ENCODE results near the gene ZNF324.
"Not testable (repeated sequence)": the region's sequence is repeated elsewhere in the genome, so short reads cannot be mapped to it uniquely, and the experiment has no call there.

Gene ZNF324

DNA sequence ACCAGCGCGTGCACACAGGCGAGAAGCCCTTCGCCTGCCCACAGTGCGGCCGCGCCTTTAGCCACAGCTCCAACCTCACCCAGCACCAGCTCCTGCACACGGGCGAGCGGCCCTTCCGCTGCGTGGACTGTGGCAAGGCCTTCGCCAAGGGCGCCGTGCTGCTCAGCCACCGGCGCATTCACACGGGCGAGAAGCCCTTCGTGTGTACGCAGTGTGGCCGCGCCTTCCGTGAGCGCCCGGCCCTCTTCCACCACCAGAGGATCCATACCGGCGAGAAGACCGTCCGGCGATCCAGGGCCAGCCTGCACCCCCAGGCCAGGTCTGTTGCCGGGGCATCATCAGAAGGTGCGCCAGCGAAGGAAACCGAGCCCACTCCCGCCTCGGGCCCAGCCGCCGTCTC lies 4.9 kb downstream of the ZNF324 start:
- no peak for DNase-seq (ENCODE audit: low read depth)

DNA sequence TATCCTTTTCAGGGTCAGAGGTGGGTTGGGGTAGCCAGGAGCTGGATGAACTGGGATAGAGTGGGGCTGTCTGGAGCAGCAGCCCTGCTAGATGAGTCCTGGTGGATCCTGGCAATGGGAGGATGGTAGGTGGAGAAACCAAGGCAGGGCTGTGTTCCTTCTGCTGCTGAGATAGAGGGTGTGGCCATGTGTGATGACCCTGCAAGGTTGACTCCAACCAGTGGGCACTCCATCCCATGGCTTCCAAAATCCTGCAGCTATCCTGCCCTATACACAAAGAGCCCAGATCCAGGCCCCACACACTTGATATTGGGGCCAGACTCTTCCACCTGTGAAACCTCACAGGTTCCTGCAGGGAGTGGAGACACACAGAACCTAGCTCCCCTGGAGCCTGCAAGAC lies 6.9 kb downstream of the ZNF324 start:
- DNase-seq (ENCODE audit: low read depth), result no peak

DNA sequence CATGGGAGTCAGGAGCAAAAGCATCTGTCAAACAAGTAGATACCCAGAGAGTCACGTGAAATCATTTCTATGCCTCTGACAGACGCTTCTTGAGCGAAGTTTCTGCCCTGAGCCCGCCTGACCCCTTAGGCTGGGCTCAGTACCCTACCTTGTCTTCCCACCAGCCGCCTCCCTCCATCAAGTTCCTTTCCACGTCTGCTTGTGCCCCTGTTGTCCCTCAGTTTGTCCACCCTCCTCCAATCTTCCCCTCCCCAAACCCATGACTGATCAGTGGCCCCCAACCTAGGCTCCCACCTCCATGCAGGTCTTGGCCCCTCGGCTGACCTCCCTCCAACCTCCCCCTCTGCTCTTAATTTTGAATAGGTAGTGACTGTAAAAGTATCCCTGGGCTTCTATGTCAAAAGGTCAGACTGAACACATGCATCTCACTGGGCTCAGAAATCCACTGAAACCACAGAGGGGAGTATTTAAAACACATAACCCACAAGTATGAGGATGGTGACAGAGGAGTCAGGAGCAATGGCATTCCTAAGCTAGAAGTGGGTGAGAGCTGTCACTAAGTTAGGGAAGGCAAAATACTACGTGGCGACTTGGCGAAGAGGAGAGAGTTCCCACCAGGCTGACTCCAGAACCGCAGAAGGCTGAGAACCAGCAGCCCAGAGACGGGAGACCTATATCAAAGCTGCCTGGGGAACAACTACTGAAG lies 7.6 kb downstream of the ZNF324 start:
- DNase-seq (ENCODE audit: low read depth), result no peak

DNA sequence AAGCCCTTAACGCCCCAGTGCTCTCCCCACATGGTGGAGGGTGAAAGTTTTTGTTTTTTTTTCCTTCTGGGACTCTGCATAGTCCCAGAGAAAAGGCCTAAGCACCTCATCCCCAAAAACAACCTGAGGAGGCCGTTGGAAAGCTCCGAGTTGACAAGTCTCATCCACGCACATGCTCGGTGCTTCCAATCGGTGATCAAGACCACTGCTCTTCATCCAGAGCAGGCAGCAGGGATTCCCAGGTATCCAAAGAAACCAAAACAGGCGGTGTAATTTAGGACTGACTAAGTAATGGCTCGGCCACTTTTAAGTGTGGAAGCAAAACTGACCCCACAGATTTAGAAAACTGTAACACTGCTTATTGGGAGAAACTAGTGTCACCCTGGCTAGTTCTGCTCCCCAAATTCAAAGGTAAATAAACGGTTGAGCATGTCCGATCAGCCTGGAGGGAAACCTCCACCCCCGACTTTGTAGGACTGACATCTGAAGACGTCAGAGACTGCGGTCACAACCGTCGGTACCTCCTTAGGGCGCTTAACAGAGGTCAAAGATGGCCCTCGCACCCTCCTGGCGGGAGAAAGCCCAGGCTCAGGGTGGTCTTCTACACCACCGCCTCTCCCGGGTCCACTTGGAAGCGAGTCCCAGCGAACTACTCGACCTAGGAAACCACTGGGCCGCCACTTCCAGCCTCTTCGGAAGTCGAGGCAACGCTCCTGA lies 8.3 kb downstream of the ZNF324 start:
- DNase-seq (ENCODE audit: low read depth), result no peak

DNA sequence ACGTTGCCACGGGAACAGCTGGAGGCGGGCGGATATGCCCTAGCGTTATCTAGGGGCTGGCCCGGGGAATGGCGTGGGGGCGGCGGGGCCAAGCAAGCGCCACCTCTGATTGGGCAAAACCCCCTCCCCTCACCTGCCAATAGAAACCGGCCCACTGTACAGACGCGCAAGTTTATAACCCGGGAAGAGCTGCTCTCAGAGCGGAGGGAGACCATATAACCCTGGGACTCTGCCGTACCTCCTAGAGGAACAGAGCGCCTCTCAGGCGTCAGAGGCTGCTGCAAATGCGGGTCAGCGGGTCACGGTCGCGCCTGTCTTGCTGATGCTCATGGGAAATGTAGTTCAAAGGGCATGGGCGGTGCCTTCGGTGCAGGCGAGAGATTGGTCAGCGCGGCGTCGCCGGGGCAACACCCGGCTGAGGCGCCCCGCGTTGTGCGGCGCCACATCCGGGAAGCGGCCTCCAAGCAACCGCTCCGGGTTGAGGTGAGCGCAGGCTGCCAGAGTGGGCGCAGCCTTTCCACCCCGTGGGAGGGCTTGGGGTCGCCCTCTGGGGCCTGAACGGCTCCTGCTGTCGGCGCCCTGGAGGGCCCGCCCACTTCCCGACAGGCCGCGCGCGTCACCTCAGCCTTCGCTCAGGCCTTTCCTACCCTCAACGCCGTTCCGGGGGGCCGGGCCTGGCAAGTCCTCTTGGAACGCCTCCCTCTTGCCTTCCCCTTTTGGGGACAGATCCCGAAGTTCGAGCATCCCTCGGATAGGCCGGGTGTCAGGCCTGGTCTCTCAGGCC lies 9.0 kb downstream of the ZNF324 start, which contains the start of gene ZNF446:
Gene ZNF446 (plus strand): TSS at position 639 of the 784 bp plus-strand sequence. CDS start 867 bp downstream, outside the sequence.
- DNase-seq (ENCODE audit: low read depth), result peak; percentile 92

DNA sequence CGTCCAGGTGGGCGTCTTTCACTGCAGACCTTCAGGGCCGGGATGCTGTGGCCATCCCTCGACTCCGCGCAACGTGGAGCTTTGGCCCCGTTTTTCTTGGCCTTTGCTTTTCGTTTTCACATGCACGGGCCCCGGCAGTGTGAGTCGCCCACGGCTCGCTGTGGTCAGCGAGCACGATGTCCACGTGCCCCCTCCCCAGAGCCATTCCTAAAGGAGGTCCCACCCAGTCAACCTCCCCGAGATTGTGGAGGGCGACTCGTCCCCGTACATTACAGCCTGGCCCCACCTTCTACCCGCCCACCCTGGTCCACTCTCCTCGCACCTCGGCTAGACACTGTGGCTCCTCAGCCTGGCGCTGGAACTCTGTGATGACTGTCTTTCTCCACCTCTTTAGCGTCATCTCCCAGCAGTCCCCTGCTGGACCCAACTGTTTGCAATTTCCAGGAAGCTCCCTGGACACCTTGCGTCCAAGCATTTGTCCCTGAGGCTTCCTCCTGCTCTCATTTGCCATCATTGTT lies 9.7 kb downstream of the ZNF324 start:
- DNase-seq (ENCODE audit: low read depth), result no peak

DNA sequence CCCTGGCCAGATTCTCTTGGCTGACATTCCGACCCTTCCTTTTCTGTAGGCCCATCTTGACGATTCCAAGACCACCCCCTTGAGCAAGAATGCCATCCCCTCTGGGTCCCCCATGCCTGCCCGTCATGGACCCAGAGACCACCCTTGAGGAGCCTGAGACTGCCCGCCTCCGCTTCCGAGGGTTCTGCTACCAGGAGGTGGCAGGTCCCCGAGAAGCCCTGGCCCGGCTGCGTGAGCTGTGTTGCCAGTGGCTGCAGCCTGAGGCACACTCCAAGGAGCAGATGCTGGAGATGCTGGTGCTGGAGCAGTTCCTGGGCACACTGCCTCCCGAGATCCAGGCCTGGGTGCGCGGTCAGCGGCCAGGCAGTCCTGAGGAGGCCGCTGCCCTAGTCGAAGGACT lies 10.2 kb downstream of the ZNF324 start:
- DNase-seq (ENCODE audit: low read depth), result no peak

DNA sequence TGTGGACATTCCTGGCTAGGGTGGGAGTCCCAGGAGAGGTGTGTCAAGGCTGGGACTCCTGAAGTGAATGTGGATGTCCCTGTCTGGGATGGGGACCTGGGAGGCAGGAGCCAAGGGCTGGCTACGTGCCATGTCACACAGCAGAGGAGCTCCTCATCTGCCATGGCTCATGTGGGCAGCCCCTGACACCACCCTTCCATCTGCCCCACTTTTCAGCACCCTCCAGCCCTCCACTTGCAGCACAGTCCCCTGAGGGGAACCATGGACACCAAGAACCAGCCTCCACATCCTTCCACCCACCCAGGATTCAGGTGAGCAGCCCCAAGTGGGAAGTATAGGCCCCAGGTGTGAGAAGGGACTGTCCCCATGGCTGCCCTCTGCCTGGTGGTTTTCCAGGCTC lies 11.0 kb downstream of the ZNF324 start:
- no peak for DNase-seq (ENCODE audit: low read depth)

DNA sequence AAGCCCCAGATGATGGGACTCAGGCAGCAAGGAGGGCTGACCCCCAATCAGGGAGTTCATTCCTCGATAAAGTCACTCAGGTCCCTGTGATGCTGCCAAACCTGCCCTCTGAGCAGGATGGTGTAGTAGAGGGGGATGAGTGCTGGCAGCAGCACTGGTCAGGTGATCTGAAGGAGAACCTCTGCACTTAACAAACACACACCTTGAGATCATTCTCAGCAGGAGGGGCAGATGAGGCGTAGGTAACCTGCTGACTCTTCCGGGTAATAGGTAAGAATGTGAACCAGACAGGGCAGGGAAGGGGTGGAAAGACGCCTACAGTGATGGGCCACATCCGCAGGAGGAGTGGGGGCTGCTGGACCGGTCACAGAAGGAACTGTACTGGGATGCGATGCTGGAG lies 12.4 kb downstream of the ZNF324 start:
- DNase-seq (ENCODE audit: low read depth), result no peak

DNA sequence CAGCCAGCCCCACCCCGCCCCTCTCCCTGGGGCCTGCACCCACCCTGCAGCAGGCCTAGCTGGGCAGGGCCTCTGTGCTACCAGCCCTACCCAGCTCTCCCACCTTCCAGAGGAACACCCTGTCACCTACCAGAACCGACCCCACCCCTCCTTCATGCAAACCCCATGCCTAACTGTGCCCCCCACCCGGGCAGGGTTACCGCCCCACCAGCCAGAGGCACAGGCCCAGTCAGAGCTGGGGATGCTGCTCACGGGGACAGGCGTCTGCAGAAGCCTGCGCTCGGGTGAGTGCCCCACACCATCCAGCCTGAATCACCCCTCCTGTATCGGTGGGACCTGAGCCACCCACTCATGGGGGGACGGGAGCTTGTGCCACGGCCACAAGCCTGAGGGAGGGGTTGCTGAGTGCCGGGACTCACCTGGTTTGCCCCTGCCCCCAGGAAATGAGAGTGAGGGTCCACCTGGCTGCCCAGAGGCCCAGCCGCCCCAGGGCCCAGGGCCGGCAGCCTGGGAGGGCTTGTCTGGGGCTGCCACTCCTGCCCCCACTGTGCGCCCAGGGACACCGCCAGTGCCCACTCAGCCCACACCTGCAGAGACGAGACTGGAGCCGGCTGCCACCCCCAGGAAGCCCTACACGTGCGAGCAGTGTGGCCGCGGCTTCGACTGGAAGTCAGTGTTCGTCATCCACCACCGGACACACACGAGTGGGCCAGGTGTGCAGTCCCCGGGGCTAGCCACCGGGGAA lies 13.0 kb downstream of the ZNF324 start:
- no peak for DNase-seq (ENCODE audit: low read depth)

DNA sequence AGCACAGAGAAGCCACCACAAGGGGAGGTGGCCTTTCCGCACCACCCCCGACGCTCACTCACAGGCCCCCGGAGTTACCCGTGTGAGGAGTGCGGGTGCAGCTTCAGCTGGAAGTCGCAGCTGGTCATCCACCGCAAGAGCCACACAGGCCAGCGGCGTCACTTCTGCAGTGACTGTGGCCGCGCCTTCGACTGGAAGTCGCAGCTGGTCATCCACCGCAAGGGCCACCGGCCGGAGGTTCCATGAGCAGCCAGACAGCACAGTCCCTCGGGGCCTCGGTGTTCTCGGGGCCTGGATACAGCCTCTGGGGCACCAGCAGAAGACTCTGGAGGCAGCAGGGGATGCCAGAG lies 13.6 kb downstream of the ZNF324 start:
- DNase-seq (ENCODE audit: low read depth), result no peak

DNA sequence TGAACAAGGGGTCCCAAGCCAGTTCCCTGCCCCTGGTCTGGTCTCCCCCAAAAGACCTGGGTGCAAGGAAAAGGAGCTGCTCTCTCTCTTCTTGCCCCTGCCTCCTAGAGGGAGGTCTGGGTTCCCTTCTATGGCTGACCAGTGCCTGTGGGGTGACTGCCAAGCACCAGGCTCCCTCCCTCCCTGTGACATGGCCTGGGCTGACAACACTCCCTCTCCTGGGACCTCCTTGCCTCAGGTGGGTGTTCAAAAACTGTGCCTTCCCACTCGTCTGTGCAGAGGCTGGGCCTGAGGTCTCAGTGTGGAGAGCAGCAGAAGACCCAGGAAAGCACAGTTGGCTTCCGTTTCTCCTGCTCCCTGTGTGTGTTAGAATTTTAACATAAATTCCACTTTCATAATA lies 14.0 kb downstream of the ZNF324 start:
- no peak for DNase-seq (ENCODE audit: low read depth)

DNA sequence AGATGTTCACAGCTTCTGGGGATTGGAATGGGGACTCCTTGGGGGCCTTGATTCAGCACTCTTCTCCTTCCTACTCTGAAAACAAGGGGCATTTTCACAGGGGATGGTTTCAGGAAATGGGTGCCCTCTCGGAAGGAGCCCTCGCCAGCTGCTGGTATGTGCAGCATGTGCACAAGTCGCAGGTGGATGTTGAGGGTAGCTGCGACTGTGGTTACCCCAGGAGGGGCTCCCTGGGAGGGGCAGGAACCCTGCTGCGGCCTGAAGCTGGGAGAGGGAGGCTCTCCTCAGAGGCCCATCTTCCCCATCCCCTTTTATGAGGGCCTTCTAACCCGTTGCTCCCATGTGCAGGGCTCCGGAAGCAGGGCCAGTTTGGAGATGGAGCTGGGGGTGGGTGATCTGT lies 15.5 kb downstream of the ZNF324 start:
- DNase-seq (ENCODE audit: low read depth), result no peak

DNA sequence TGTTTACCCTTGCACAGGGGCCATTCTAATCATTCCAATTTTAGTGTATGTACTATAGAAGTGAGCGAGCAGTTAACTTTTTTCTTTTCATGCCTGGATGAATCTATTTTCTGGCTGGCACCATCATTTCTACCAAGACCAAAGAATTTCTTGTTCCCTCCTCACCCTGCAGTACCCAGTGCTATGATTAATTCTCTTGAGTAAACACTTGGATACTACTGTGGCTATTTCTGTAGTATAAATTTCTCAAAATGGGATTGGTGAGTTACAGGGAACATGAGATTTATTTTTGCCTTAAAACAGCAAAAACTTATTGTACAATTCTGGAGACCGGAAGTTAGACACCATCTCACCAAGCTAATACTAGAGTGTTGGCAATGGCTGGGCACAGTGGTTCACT lies 16.9 kb downstream of the ZNF324 start:
- DNase-seq (ENCODE audit: low read depth), result no peak

DNA sequence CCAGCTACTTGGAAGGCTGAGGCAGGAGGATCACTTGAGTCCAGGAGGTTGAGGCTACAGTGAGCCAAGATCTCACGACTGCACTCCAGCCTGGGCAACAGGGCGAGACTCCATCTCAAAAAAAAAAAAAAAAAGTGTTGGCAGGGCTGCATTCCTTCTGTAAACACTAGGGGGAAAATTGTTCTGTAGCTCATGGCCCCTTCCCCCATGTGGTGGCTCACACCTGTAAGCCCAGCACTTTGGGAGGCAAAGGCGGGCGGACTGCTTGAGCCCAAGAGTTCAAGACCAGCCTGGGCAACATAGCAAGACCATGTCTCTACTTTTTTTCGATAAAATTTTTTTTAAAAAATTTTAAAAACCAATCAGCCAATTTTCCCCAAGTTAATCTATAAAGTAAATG lies 17.5 kb downstream of the ZNF324 start:
- DNase-seq (ENCODE audit: low read depth), result not testable (repeated sequence)

DNA sequence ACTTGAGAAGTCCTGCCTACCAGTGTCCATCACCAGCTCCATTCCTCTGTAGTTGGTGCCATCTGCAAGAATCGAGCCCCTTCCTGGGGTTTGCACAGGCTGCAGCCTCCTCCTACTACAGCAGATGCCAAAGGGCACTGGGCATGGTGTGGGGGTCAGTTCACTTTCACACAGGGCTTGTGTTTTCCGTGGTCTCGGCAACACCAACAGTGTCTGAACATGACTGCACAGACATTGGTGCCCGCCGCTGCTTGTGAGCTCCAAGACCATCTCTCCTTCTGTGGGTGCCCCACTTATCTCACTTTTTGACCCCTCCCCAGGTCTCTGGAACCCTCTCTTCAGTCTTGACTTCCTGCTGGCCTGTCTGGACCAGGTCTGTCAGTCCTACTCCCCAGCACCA lies 24.5 kb downstream of the ZNF324 start:
- DNase-seq (ENCODE audit: low read depth), result no peak

DNA sequence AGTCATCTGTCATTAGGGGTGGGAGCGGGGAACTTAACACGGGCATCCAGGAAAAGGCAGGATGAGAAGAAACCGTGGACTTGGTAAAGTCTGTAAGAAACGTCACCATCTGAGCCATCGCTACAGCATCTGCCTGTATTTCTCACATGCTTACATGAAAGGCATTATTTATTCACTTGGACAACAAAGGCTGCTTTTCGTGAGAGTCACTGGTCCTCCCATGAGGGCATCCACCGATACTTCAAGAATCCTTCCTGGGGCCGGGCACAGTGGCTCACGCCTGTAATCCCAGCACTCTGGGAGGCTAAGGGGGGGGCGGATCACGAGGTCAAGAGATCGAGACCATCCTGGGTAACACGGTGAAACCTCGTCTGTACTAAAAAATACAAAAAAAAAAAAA lies 25.4 kb downstream of the ZNF324 start:
- DNase-seq (ENCODE audit: low read depth), result no peak

DNA sequence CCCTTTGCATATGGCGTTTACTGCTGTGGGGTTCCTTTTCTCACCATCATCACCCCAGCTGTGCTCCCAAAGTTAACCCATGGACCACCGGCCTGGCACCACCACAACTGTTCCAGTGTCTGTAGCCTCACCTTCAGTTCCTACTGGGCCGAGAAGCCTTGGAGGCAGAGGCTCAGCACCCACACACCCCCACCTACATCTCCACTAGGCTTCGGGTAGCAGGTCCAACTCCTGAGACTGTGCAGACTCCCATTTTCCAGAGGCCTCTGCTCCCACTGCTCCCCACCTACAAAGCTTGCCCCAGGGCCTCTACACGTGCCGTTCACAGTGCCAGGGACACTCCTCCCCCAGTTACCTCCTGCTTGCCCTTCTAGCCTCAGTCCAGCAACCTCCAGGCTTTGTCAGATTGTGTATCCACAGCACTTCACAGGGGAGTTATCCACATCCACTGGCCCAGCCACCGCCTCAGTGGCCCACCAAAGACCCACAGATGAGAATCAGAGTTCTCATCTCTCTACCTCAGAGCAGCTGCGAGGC lies 30.8 kb downstream of the ZNF324 start:
- no peak for DNase-seq (ENCODE audit: low read depth)

DNA sequence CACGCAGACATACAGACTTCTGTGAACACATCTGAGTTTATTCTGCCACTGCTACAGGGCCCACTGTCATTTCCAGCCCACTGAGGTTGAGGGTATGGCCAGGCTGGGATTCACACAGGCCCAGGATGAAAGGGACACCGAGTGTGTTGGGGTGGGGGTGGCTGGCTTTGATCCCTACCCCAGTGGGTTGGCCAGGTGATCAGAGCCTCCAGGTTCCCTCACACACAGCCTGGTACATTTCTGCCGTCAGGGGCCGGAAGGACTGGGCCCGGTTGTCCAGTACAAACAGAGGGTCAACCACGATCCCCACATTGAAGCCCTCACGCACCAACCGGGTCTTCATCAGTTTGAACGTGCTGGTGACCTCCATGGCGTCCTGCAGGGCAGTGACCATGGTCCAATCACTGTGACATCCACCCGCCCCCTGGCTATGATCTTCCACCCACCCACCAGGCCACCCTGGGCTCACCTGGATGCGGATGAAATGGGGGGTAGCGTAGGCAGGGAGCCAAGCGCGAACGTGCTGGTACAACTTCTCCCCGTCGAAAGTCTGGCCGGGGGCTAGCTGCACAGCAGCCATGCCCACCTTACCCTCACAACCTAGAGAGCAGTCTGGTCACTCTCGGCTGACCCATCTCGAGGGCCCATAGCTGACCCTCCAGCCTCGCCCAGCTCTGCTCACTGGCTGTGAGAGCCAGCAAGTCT lies 31.6 kb downstream of the ZNF324 start:
- no peak for DNase-seq (ENCODE audit: low read depth)

DNA sequence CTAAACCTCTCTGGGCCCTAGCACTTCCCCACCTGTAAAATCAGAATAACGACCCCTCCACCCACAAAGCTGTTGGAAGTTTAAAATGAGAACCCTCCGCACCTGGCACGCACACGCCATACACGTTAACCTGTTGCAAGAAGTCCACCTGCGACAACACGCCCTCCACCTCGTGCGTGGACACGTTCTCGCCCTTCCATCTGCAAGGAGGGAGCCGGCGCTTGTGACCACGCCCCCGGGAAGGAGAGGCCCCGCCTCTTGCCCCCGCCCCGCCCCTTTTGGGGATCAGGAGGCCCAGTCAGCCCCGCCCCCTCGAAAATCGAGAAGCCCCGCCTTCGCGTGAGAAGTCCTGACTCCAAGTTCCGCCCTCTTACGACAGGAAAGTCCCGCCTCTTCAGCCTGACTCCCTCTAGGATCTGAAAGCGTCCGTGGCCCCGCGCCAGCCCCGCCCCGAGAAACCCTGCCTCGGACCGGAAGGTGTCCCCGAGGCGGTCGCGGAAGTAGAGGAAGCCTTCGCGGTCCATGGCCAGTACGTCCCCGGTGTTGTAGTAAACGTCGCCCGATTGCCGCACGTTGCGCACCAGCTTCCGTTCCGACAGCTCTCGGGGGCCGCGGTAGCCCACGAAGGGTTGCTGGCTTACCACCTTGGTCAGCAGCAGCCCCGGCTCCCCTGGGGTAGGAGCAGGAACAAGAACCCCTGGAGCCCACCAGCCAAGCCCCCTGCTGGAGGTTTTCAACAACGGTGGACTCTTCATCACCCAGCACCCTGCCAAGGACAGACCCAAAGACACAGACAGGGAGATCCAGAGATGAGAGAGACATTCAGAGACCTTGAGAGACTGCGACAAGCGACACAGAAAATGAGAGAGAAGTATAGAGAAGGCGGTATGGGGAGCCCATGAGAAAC lies 32.4 kb downstream of the ZNF324 start:
- peak; percentile 91 for DNase-seq (ENCODE audit: low read depth)
